ENCODE measurements around the gene PARVB.

PARVB gene

GRCh38 chr22:44151676-44152075 lies 127.6 kb downstream of the PARVB start:
- Histone ChIP-seq H3K27me3 (ENCODE audit: control insufficient read depth, insufficient read depth, low read length) (no peaks in the 10 kb centered on the region), H3K27ac (ENCODE audit: low read length) (no peak overlapping the region), H3K4me3 (ENCODE audit: low read length) (no peak overlapping the region), H3K4me1 (ENCODE audit: control insufficient read depth, low read depth, low read length) (peaks cover 28% of the 10 kb centered on the region), H3K9me3 (ENCODE audit: control insufficient read depth, low read depth, low read length) (no peaks in the 10 kb centered on the region), H3K9ac (ENCODE audit: low read length) (no peak overlapping the region), H3K36me3 (ENCODE audit: control insufficient read depth, low read depth, low read length) (no peaks in the 10 kb centered on the region)

GRCh38 chr22:44153710-44154109 lies 129.6 kb downstream of the PARVB start:
- H3K36me3 ChIP-seq (ENCODE audit: control insufficient read depth, low read depth, low read length) = no peaks in the 10 kb centered on the region
- no peaks in the 10 kb centered on the region for H3K9me3 ChIP-seq (ENCODE audit: control insufficient read depth, low read depth, low read length)
- H3K4me3 ChIP-seq (ENCODE audit: low read length) = no peak overlapping the region
- no peaks in the 10 kb centered on the region for H3K27me3 ChIP-seq (ENCODE audit: control insufficient read depth, insufficient read depth, low read length)
- no peak overlapping the region for H3K9ac ChIP-seq (ENCODE audit: low read length)
- peaks cover 19% of the 10 kb centered on the region for H3K4me1 ChIP-seq (ENCODE audit: control insufficient read depth, low read depth, low read length)
- H3K27ac ChIP-seq (ENCODE audit: low read length) = no peak overlapping the region

GRCh38 chr22:44154436-44154942 lies 130.4 kb downstream of the PARVB start:
- no peak overlapping the region for H3K9ac ChIP-seq (ENCODE audit: low read length)
- H3K4me1 ChIP-seq (ENCODE audit: control insufficient read depth, low read depth, low read length) = peaks cover 17% of the 10 kb centered on the region
- no peak overlapping the region for H3K27ac ChIP-seq (ENCODE audit: low read length)
- no peaks in the 10 kb centered on the region for H3K27me3 ChIP-seq (ENCODE audit: control insufficient read depth, insufficient read depth, low read length)
- H3K36me3 ChIP-seq (ENCODE audit: control insufficient read depth, low read depth, low read length) = no peaks in the 10 kb centered on the region
- H3K4me3 ChIP-seq (ENCODE audit: low read length) = no peak overlapping the region
- no peaks in the 10 kb centered on the region for H3K9me3 ChIP-seq (ENCODE audit: control insufficient read depth, low read depth, low read length)

- no peak overlapping the region for H3K27ac ChIP-seq (ENCODE audit: low read length)
- no peak overlapping the region for H3K9ac ChIP-seq (ENCODE audit: low read length)
- no peaks in the 10 kb centered on the region for H3K27me3 ChIP-seq (ENCODE audit: control insufficient read depth, insufficient read depth, low read length)
- no peak overlapping the region for H3K4me3 ChIP-seq (ENCODE audit: low read length)
- peaks cover 17% of the 10 kb centered on the region for H3K4me1 ChIP-seq (ENCODE audit: control insufficient read depth, low read depth, low read length)
- no peaks in the 10 kb centered on the region for H3K9me3 ChIP-seq (ENCODE audit: control insufficient read depth, low read depth, low read length)
- no peaks in the 10 kb centered on the region for H3K36me3 ChIP-seq (ENCODE audit: control insufficient read depth, low read depth, low read length)
Measured at GRCh38 chr22:44155115-44155514, 131.0 kb downstream of the PARVB start.

GRCh38 chr22:44157916-44158618 lies 134.0 kb downstream of the PARVB start:
- no peaks in the 10 kb centered on the region for H3K9me3 ChIP-seq (ENCODE audit: control insufficient read depth, low read depth, low read length)
- H3K27me3 ChIP-seq (ENCODE audit: control insufficient read depth, insufficient read depth, low read length) = no peaks in the 10 kb centered on the region
- H3K27ac ChIP-seq (ENCODE audit: low read length) = no peak overlapping the region
- peaks cover 21% of the 10 kb centered on the region for H3K4me1 ChIP-seq (ENCODE audit: control insufficient read depth, low read depth, low read length)
- H3K36me3 ChIP-seq (ENCODE audit: control insufficient read depth, low read depth, low read length) = no peaks in the 10 kb centered on the region
- no peak overlapping the region for H3K9ac ChIP-seq (ENCODE audit: low read length)
- H3K4me3 ChIP-seq (ENCODE audit: low read length) = peak overlapping the region; percentile 33

- no peak overlapping the region for H3K27ac ChIP-seq (ENCODE audit: low read length)
- H3K36me3 ChIP-seq (ENCODE audit: control insufficient read depth, low read depth, low read length) = no peaks in the 10 kb centered on the region
- H3K4me1 ChIP-seq (ENCODE audit: control insufficient read depth, low read depth, low read length) = peaks cover 21% of the 10 kb centered on the region
- H3K27me3 ChIP-seq (ENCODE audit: control insufficient read depth, insufficient read depth, low read length) = no peaks in the 10 kb centered on the region
- H3K9me3 ChIP-seq (ENCODE audit: control insufficient read depth, low read depth, low read length) = no peaks in the 10 kb centered on the region
- no peak overlapping the region for H3K4me3 ChIP-seq (ENCODE audit: low read length)
- no peak overlapping the region for H3K9ac ChIP-seq (ENCODE audit: low read length)
Measured at GRCh38 chr22:44158816-44159215, 134.7 kb downstream of the PARVB start.

GRCh38 chr22:44159221-44159620 lies 135.1 kb downstream of the PARVB start:
- Histone ChIP-seq H3K4me1 (ENCODE audit: control insufficient read depth, low read depth, low read length) (peaks cover 21% of the 10 kb centered on the region), H3K9me3 (ENCODE audit: control insufficient read depth, low read depth, low read length) (no peaks in the 10 kb centered on the region), H3K4me3 (ENCODE audit: low read length) (no peak overlapping the region), H3K36me3 (ENCODE audit: control insufficient read depth, low read depth, low read length) (no peaks in the 10 kb centered on the region), H3K9ac (ENCODE audit: low read length) (no peak overlapping the region), H3K27ac (ENCODE audit: low read length) (no peak overlapping the region), H3K27me3 (ENCODE audit: control insufficient read depth, insufficient read depth, low read length) (no peaks in the 10 kb centered on the region)

- peaks cover 21% of the 10 kb centered on the region for H3K4me1 ChIP-seq (ENCODE audit: control insufficient read depth, low read depth, low read length)
- no peak overlapping the region for H3K27ac ChIP-seq (ENCODE audit: low read length)
- no peak overlapping the region for H3K9ac ChIP-seq (ENCODE audit: low read length)
- H3K4me3 ChIP-seq (ENCODE audit: low read length) = no peak overlapping the region
- no peaks in the 10 kb centered on the region for H3K9me3 ChIP-seq (ENCODE audit: control insufficient read depth, low read depth, low read length)
- no peaks in the 10 kb centered on the region for H3K27me3 ChIP-seq (ENCODE audit: control insufficient read depth, insufficient read depth, low read length)
- no peaks in the 10 kb centered on the region for H3K36me3 ChIP-seq (ENCODE audit: control insufficient read depth, low read depth, low read length)
Measured at GRCh38 chr22:44159811-44160210, 135.7 kb downstream of the PARVB start.

GRCh38 chr22:44160421-44160820 lies 136.3 kb downstream of the PARVB start:
- peaks cover 21% of the 10 kb centered on the region for H3K4me1 ChIP-seq (ENCODE audit: control insufficient read depth, low read depth, low read length)
- H3K4me3 ChIP-seq (ENCODE audit: low read length) = no peak overlapping the region
- no peaks in the 10 kb centered on the region for H3K27me3 ChIP-seq (ENCODE audit: control insufficient read depth, insufficient read depth, low read length)
- H3K27ac ChIP-seq (ENCODE audit: low read length) = no peak overlapping the region
- H3K9me3 ChIP-seq (ENCODE audit: control insufficient read depth, low read depth, low read length) = no peaks in the 10 kb centered on the region
- H3K9ac ChIP-seq (ENCODE audit: low read length) = no peak overlapping the region
- no peaks in the 10 kb centered on the region for H3K36me3 ChIP-seq (ENCODE audit: control insufficient read depth, low read depth, low read length)

- H3K4me1 ChIP-seq (ENCODE audit: control insufficient read depth, low read depth, low read length) = peaks cover 21% of the 10 kb centered on the region
- H3K9ac ChIP-seq (ENCODE audit: low read length) = no peak overlapping the region
- H3K9me3 ChIP-seq (ENCODE audit: control insufficient read depth, low read depth, low read length) = no peaks in the 10 kb centered on the region
- H3K36me3 ChIP-seq (ENCODE audit: control insufficient read depth, low read depth, low read length) = no peaks in the 10 kb centered on the region
- no peak overlapping the region for H3K27ac ChIP-seq (ENCODE audit: low read length)
- no peak overlapping the region for H3K4me3 ChIP-seq (ENCODE audit: low read length)
- H3K27me3 ChIP-seq (ENCODE audit: control insufficient read depth, insufficient read depth, low read length) = no peaks in the 10 kb centered on the region
Measured at GRCh38 chr22:44161673-44162072, 137.6 kb downstream of the PARVB start.

- Histone ChIP-seq H3K9me3 (ENCODE audit: control insufficient read depth, low read depth, low read length) (no peaks in the 10 kb centered on the region), H3K27ac (ENCODE audit: low read length) (no peak overlapping the region), H3K4me3 (ENCODE audit: low read length) (no peak overlapping the region), H3K27me3 (ENCODE audit: control insufficient read depth, insufficient read depth, low read length) (no peaks in the 10 kb centered on the region), H3K36me3 (ENCODE audit: control insufficient read depth, low read depth, low read length) (no peaks in the 10 kb centered on the region), H3K9ac (ENCODE audit: low read length) (no peak overlapping the region), H3K4me1 (ENCODE audit: control insufficient read depth, low read depth, low read length) (peaks cover 17% of the 10 kb centered on the region)
Measured at GRCh38 chr22:44162960-44163359, 138.9 kb downstream of the PARVB start.

GRCh38 chr22:44163536-44163935 lies 139.4 kb downstream of the PARVB start:
- Histone ChIP-seq H3K4me1 (ENCODE audit: control insufficient read depth, low read depth, low read length) (peaks cover 11% of the 10 kb centered on the region), H3K27ac (ENCODE audit: low read length) (no peak overlapping the region), H3K9ac (ENCODE audit: low read length) (no peak overlapping the region), H3K36me3 (ENCODE audit: control insufficient read depth, low read depth, low read length) (no peaks in the 10 kb centered on the region), H3K4me3 (ENCODE audit: low read length) (no peak overlapping the region), H3K27me3 (ENCODE audit: control insufficient read depth, insufficient read depth, low read length) (no peaks in the 10 kb centered on the region), H3K9me3 (ENCODE audit: control insufficient read depth, low read depth, low read length) (no peaks in the 10 kb centered on the region)

Data from iPS-18a (cell line).